AG09309 (cell line): ENCODE results near the gene SUPT7L.

Experiments
- DNase-seq: peaks from one replicate; pipeline ENCODE4 v3.0.0-alpha.2; 2010; ENCODE audit warnings: low read depth
- H3K4me3 ChIP-seq: 2 replicates; pipeline ENCODE4 v1.5.1; 2011; ENCODE audit warnings: mild to moderate bottlenecking, low read depth, low read length, moderate library complexity; ENCODE audit not compliant: control insufficient read depth
- TF ChIP-seq, protein P1 (sequence below): IDR thresholded peaks from 2 replicates; pipeline ENCODE4 v1.5.1; 2011; ENCODE audit warnings: mild to moderate bottlenecking, low read depth, low read length, inconsistent platforms; ENCODE audit not compliant: insufficient read depth, control insufficient read depth; ENCODE audit errors: missing control alignments

Gene SUPT7L

DNA sequence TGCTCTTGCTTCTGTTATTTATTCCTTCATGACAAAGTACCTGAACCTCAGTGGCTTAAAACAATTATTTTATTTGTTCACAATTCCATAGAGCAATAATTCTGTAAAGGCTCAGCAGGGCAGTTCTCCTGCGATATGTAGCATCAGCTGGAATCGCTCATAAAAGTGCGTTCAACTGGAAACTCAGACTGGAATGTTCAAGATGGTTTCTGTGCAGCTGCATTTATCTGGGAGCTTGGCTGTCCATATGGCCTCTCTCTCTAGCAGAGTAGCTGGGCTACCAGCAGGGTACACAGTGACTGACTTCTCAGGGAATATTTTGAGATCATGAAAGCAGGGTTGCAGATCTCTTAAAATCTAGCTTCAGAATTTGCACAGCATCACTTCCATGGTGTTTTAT lies 48.1 kb downstream of the SUPT7L start:
- no peak overlapping the region for H3K4me3 ChIP-seq
- DNase-seq: no peak
- TF ChIP-seq, protein P1, sequence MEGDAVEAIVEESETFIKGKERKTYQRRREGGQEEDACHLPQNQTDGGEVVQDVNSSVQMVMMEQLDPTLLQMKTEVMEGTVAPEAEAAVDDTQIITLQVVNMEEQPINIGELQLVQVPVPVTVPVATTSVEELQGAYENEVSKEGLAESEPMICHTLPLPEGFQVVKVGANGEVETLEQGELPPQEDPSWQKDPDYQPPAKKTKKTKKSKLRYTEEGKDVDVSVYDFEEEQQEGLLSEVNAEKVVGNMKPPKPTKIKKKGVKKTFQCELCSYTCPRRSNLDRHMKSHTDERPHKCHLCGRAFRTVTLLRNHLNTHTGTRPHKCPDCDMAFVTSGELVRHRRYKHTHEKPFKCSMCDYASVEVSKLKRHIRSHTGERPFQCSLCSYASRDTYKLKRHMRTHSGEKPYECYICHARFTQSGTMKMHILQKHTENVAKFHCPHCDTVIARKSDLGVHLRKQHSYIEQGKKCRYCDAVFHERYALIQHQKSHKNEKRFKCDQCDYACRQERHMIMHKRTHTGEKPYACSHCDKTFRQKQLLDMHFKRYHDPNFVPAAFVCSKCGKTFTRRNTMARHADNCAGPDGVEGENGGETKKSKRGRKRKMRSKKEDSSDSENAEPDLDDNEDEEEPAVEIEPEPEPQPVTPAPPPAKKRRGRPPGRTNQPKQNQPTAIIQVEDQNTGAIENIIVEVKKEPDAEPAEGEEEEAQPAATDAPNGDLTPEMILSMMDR: no peak

DNA sequence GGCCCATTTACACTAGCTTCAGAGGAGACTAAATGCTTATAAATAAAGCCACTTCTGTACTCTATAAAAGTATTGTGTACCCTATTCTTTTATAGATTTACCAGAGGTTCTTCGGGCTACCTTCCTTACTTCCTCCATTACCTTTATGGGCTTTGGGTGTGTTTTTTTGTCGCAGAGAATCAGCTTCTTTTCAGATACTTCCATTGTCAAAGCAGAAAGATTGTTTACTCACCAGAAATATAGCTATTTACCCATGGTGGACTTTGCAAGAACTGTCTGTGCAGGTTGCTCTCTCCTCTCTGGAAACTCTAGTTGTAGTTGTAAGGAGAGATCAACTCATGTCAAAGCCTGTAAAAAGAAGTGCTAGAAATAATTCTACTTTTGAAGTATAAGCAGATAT lies 49.4 kb downstream of the SUPT7L start:
- no peak for DNase-seq
- H3K4me3 ChIP-seq: no peak overlapping the region
- TF ChIP-seq, protein P1: no peak

DNA sequence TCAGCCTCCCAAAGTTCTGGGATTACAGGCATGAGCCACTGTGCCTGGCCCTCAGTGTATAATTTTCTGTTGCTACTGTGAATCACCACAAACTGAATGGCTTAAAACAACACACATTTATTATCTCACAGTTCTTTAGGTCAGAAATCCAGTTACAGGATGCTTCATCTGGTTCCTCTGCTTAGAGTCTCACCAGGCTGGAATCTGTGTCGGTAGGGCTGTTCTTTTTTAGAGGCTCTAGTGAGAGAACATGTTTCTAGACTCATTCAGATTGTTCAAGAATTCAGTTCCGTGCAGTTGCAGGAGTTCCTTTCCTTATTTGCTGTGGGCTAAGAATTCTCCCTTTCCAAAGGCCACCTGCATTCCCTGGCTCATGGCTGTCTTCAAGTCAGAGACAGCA lies 56.8 kb downstream of the SUPT7L start:
- H3K4me3 ChIP-seq: no peak overlapping the region
- no peak for DNase-seq
- TF ChIP-seq, protein P1: no peak
